GM20000 (cell line): Measurements from ENCODE around the gene SDK2.

Source experiments
- DNase-seq: peaks from one replicate; pipeline ENCODE4 v3.0.0; 2012; ENCODE audit warnings: low spot score
- CTCF ChIP-seq: IDR thresholded peaks from 2 replicates; pipeline ENCODE4 v1.5.1; 2012; ENCODE audit warnings: mild to moderate bottlenecking, control low read depth; ENCODE audit errors: extremely low read depth, missing control alignments

The SDK2 gene

GRCh38 chr17:73384926-73385325 lies 259.3 kb downstream of the SDK2 start:
- TF ChIP-seq CTCF, result no peak
- DNase-seq, result no peak

- TF ChIP-seq CTCF, result no peak
Observed at GRCh38 chr17:73380439-73381106, 263.7 kb downstream of the SDK2 start.

DNA sequence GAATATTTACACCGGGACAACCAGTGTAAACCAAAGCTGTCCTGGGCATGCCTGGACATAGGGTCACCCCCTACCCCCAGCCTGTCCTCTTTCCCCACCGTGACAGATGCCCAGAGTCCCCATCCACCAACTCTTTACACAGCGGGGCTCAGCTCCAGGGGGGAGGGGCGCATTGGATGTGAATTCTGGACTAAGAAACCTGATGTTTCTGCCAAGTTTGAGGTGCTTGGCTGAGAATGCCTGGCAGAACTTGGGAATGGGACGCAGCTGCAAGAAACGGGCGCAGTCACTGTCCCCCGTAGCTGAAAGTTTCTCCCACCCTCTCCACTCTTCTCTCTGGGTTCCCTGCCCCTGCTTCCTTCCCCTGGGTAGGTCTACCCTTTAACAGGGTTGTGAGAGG lies 264.4 kb downstream of the SDK2 start:
- no peak for TF ChIP-seq CTCF
- no peak for DNase-seq

More at GRCh38 chr17:73380439-73381106, 263.7 kb downstream of the SDK2 start:
- DNase-seq, result no peak

- TF ChIP-seq CTCF, result no peak
- no peak for DNase-seq
Observed at GRCh38 chr17:73378974-73379470, 265.2 kb downstream of the SDK2 start.

GRCh38 chr17:73376636-73377035 lies 267.6 kb downstream of the SDK2 start:
- DNase-seq, result no peak
- TF ChIP-seq CTCF, result no peak

GRCh38 chr17:73376152-73376551 lies 268.1 kb downstream of the SDK2 start:
- TF ChIP-seq CTCF, result no peak
- DNase-seq, result no peak

- no peak for DNase-seq
- TF ChIP-seq CTCF, result no peak
Observed at GRCh38 chr17:73371836-73372235, 272.4 kb downstream of the SDK2 start.
